K562 (cell line): ENCODE results near the gene SH3BP5L. TPM values are rescaled to one million over a fixed set of nuclear protein-coding genes. Genes with fewer than 3 reads are reported as not detected.

ENCODE experiments used
- ARNT ChIP-seq, 2 experiments: fragments of 450-650 bp; IDR thresholded peaks; 2 replicates each; pipeline ENCODE4 v1.6.1; 2016; ENCODE audit warnings: mild to moderate bottlenecking in 1 of 2
- BRF1 ChIP-seq: IDR thresholded peaks from 3 replicates; pipeline ENCODE4 v1.6.1; 2011; ENCODE audit warnings: borderline replicate concordance, mild to moderate bottlenecking; ENCODE audit not compliant: insufficient read length; ENCODE audit errors: extremely low read depth
- CREM ChIP-seq: IDR thresholded peaks from 2 replicates; pipeline ENCODE4 v1.6.1; 2014; ENCODE audit warnings: antibody characterized with exemption, low read depth
- DNMT1 ChIP-seq: fragments of 450-650 bp; IDR thresholded peaks from 2 replicates; pipeline ENCODE4 v1.6.1; 2016; ENCODE audit warnings: antibody characterized with exemption, mild to moderate bottlenecking
- ETV6 ChIP-seq, 3 experiments: fragments of 150-350 bp in 1 of 3; sonication (generic) in 1 of 3; formaldehyde crosslinking in 1 of 3; IDR thresholded peaks; 2 replicates each; pipeline versions ENCODE4 v1.6.1 to v1.8.0; 2014 to 2022; ENCODE audit warnings: borderline replicate concordance in 2 of 3, low read depth in 2 of 3, antibody characterized with exemption in 1 of 3, low read length in 1 of 3, mild to moderate bottlenecking in 1 of 3, missing genetic modification reagents in 1 of 3
- FOXA3 ChIP-seq, 2 experiments: fragments of 450-650 bp in 1 of 2; sonication (generic) in 1 of 2; formaldehyde crosslinking; IDR thresholded peaks in 1 of 2; conservative IDR thresholded peaks in 1 of 2; 2 replicates each; pipeline versions ENCODE4 v1.4.0 to v1.8.0; 2020 to 2022; ENCODE audit warnings: mild to moderate bottlenecking in 2 of 2, missing genetic modification reagents in 1 of 2
- FOXO4 ChIP-seq: fragments of 450-650 bp; formaldehyde crosslinking; IDR thresholded peaks from 2 replicates; pipeline ENCODE4 v1.4.0; 2020; ENCODE audit warnings: mild to moderate bottlenecking, moderate library complexity
- JUND ChIP-seq, 2 experiments: IDR thresholded peaks; 2 replicates in 1 of 2; 3 replicates in 1 of 2; pipeline ENCODE4 v1.6.1; 2011; ENCODE audit warnings: borderline replicate concordance in 2 of 2, low read depth in 2 of 2, low read length in 2 of 2, improper control_type of control experiment in 1 of 2, missing biosample characterization in 1 of 2, missing genetic modification characterization in 1 of 2, missing genetic modification reagents in 1 of 2
- KLF13 ChIP-seq: fragments of 450-650 bp; IDR thresholded peaks from 2 replicates; pipeline ENCODE4 v1.6.1; 2016; ENCODE audit warnings: missing genetic modification characterization, low read depth, mild to moderate bottlenecking, missing compliant biosample characterization, moderate library complexity, borderline replicate concordance
- NFE2 ChIP-seq: IDR thresholded peaks from 2 replicates; pipeline ENCODE4 v1.6.1; 2014; ENCODE audit warnings: antibody characterized with exemption, low read depth
- SIN3B ChIP-seq: fragments of 450-650 bp; IDR thresholded peaks from 2 replicates; pipeline ENCODE4 v1.6.1; 2017; ENCODE audit warnings: low read depth, mild to moderate bottlenecking, moderate library complexity
- TAF15 ChIP-seq: fragments of 200-400 bp; formaldehyde crosslinking; IDR thresholded peaks from 2 replicates; pipeline ENCODE4 v1.6.1; 2017; ENCODE audit warnings: mild to moderate bottlenecking, low read depth, low read length, moderate library complexity
- ZC3H11A ChIP-seq: IDR thresholded peaks from 2 replicates; pipeline ENCODE4 v1.6.1; 2012; ENCODE audit warnings: low read depth, low read length, improper control_type of control experiment
- ZC3H8 ChIP-seq: fragments of 450-650 bp; IDR thresholded peaks from 2 replicates; pipeline ENCODE4 v1.6.1; 2017
- ZNF253 ChIP-seq: fragments of 250-450 bp; sonication (Bioruptor Pico); conservative IDR thresholded peaks from 2 replicates; pipeline ENCODE4 v1.6.1; 2021; ENCODE audit warnings: mild to moderate bottlenecking
- ZNF431 ChIP-seq: sonication (generic); formaldehyde crosslinking; IDR thresholded peaks from 2 replicates; pipeline ENCODE4 v1.8.0; 2022; ENCODE audit warnings: mild to moderate bottlenecking, missing genetic modification reagents
- ZNF586 ChIP-seq: fragments of 450-650 bp; formaldehyde crosslinking; conservative IDR thresholded peaks from 2 replicates; pipeline ENCODE4 v1.4.0; 2020; ENCODE audit warnings: mild to moderate bottlenecking, moderate library complexity
- ZNF655 ChIP-seq: fragments of 250-450 bp; sonication (Bioruptor Pico); IDR thresholded peaks from 2 replicates; pipeline ENCODE4 v1.5.0; 2021
- ZNF778 ChIP-seq: fragments of 450-650 bp; formaldehyde crosslinking; IDR thresholded peaks from 2 replicates; pipeline ENCODE4 v1.4.0; 2020; ENCODE audit warnings: mild to moderate bottlenecking, moderate library complexity
- polyA plus RNA-seq, 8 experiments: library from polyadenylated mRNA; depleted of rRNA in 4 of 8; stranded (reverse) in 5 of 8; unstranded in 3 of 8; fragments of >200 nt; fragmentation: Nextera tagmentation in 2 of 8; fragmentation: Illumina TruSeq in 1 of 8; extraction: Ambion mirVana in 2 of 8; extraction: Trizol in 1 of 8; gene quantifications; 2 replicates each; pipeline versions ENCODE4 v1.2.1 to v1.2.3, GENCODE V29; 2011 to 2014; ENCODE audit warnings: inconsistent platforms in 1 of 8, missing spikeins in 1 of 8
- total RNA-seq, 7 experiments: library from RNA; depleted of rRNA in 6 of 7; stranded (reverse); fragments of >200 nt in 6 of 7; fragmentation: Illumina TruSeq in 2 of 7; extraction: Trizol in 2 of 7; gene quantifications; 2 replicates each; pipeline versions ENCODE4 v1.2.1 to v1.2.3, GENCODE V29; 2011 to 2021; ENCODE audit warnings: low replicate concordance in 1 of 7
- TF ChIP-seq, protein P1 (sequence below): fragments of 250-450 bp; sonication (Bioruptor Pico); IDR thresholded peaks from 2 replicates; pipeline ENCODE4 v1.4.0; 2020; ENCODE audit warnings: mild to moderate bottlenecking
- TF ChIP-seq, protein P2 (sequence below): IDR thresholded peaks from 2 replicates; pipeline ENCODE4 v1.6.1; 2011; ENCODE audit not compliant: insufficient read length; ENCODE audit errors: extremely low read depth

Gene SH3BP5L
- total and polyA plus RNA-seq, 9 of the 15 experiments (the other 6 are each of a cell fraction or from before 2014, with no cell fraction given): 1.9 to 26.5 (median 15.8) TPM

DNA sequence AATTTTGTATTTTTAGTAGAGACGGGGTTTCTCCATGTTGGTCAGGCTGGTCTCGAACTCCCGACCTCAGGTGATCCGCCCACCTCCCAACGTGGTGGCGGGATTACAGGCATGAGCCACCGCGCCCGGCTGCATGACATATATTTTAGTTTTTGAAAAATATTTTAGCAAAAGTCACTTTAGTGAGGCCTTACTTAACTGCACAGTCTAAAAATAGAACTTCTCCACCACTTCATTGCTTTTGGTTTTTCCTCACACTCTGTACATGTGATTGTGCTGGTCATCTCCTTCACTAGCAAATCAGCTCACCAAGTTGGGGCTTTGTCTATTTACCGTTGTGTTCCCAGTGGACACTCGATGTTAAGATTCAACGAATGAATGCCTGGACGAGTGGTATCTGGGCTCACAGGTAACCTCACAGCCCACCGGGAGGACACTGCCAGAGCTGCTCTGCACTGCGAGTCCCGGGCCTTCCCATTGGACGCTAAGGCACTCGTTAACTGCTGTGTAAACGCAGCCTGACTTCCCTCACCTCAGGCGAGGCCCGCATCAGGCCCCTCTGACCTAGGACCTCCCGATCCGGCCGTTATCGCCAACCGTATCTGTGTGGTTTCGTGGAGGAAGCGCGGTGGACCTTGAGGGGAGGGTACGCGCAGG, 47.2 kb upstream of the SH3BP5L start (continued):
- TF ChIP-seq, protein P1, sequence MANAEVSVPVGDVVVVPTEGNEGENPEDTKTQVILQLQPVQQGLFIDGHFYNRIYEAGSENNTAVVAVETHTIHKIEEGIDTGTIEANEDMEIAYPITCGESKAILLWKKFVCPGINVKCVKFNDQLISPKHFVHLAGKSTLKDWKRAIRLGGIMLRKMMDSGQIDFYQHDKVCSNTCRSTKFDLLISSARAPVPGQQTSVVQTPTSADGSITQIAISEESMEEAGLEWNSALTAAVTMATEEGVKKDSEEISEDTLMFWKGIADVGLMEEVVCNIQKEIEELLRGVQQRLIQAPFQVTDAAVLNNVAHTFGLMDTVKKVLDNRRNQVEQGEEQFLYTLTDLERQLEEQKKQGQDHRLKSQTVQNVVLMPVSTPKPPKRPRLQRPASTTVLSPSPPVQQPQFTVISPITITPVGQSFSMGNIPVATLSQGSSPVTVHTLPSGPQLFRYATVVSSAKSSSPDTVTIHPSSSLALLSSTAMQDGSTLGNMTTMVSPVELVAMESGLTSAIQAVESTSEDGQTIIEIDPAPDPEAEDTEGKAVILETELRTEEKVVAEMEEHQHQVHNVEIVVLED (CRISPR knock-in tag): no peak
- TF ChIP-seq FOXO4: no peak
- TF ChIP-seq FOXA3 (CRISPR knock-in tag; conservative IDR thresholded peaks at IDR 0.05 in 1 of 2, IDR thresholded peaks at IDR 0.05 in 1 of 2): peak in 1 of 2 experiments; percentile 82; a peak in 2 of 4 replicates
- TF ChIP-seq, protein P2, sequence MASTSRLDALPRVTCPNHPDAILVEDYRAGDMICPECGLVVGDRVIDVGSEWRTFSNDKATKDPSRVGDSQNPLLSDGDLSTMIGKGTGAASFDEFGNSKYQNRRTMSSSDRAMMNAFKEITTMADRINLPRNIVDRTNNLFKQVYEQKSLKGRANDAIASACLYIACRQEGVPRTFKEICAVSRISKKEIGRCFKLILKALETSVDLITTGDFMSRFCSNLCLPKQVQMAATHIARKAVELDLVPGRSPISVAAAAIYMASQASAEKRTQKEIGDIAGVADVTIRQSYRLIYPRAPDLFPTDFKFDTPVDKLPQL: no peak
- no peak for TF ChIP-seq ZNF431
- no peak for TF ChIP-seq ZNF655 (CRISPR knock-in tag)
- TF ChIP-seq CREM: peak; percentile 57; the same call in 1 of the 2 replicates
- no peak for TF ChIP-seq SIN3B
- no peak for TF ChIP-seq ARNT (IDR thresholded peaks at IDR 0.05)
- TF ChIP-seq TAF15: no peak
- no peak for TF ChIP-seq BRF1
- no peak for TF ChIP-seq JUND (IDR thresholded peaks at IDR 0.05; ENCODE audit: borderline replicate concordance, low read depth, low read length)
- 0 out of 3 replicates have a peak, but pooled peaks have one; percentile 5 for TF ChIP-seq JUND (tag; IDR thresholded peaks at IDR 0.05; ENCODE audit: borderline replicate concordance, low read depth, low read length)
- peak; percentile 75 for TF ChIP-seq KLF13 (tag)
- TF ChIP-seq DNMT1: no peak
- no peak for TF ChIP-seq ZNF586 (CRISPR knock-in tag)
- TF ChIP-seq ZC3H11A: no peak
- no peak for TF ChIP-seq ZNF253 (CRISPR knock-in tag)
- TF ChIP-seq ZNF778: no peak
- no peak for TF ChIP-seq ZC3H8
- TF ChIP-seq NFE2: peak; percentile 1; the same call in 1 of the 2 replicates
- no peak for TF ChIP-seq ETV6 (IDR thresholded peaks at IDR 0.05; ENCODE audit: borderline replicate concordance in 1 of 2, low read depth in 2 of 2, low read length in 1 of 2)
- TF ChIP-seq ETV6 (CRISPR knock-in tag; IDR thresholded peaks at IDR 0.05; ENCODE audit: borderline replicate concordance): no peak
